Endodermal cell (in vitro differentiated cells): Measurements from ENCODE around the gene COL18A1. TPM values are rescaled to one million over a fixed set of nuclear protein-coding genes. Genes with fewer than 3 reads are reported as not detected.

Experiments
- DNase-seq: peaks from one replicate; pipeline ENCODE4 v3.0.0-alpha.2; 2017
- H3K27ac ChIP-seq: 2 replicates; pipeline ENCODE4 v1.5.1; 2013; ENCODE audit warnings: mild to moderate bottlenecking, low read depth, low read length, moderate library complexity
- H3K27me3 ChIP-seq: 2 replicates; pipeline ENCODE4 v1.6.1; 2013; ENCODE audit warnings: mild to moderate bottlenecking, low read length, moderate library complexity; ENCODE audit not compliant: insufficient read depth, control insufficient read depth, poor library complexity, severe bottlenecking
- H3K36me3 ChIP-seq: 2 replicates; pipeline ENCODE4 v1.7.0; 2013; ENCODE audit warnings: mild to moderate bottlenecking, low read length, moderate library complexity; ENCODE audit not compliant: control insufficient read depth, insufficient read depth
- H3K4me1 ChIP-seq: one replicate; pipeline ENCODE4 v1.7.0; 2013; ENCODE audit warnings: low read length; ENCODE audit not compliant: control insufficient read depth, insufficient read depth
- H3K4me3 ChIP-seq: 2 replicates; pipeline ENCODE4 v1.5.1; 2013; ENCODE audit warnings: mild to moderate bottlenecking, low read length, moderate library complexity
- H3K9ac ChIP-seq: 2 replicates; pipeline ENCODE4 v1.6.1; 2013; ENCODE audit warnings: mild to moderate bottlenecking, low read length, moderate library complexity; ENCODE audit not compliant: poor library complexity, severe bottlenecking; ENCODE audit errors: extremely low read depth
- H3K9me3 ChIP-seq: 2 replicates; pipeline ENCODE4 v1.6.1; 2013; ENCODE audit warnings: mild to moderate bottlenecking, low read length, moderate library complexity; ENCODE audit not compliant: control insufficient read depth
- H3K27ac Mint-ChIP-seq: 2 replicates; pipeline ENCODE4 v1.8.0; 2020; ENCODE audit warnings: mixed read lengths
- H3K27me3 Mint-ChIP-seq: 2 replicates; pipeline ENCODE4 v1.8.0; 2021; ENCODE audit warnings: mild to moderate bottlenecking, mixed read lengths; ENCODE audit not compliant: insufficient read depth
- H3K36me3 Mint-ChIP-seq: 2 replicates; pipeline ENCODE4 v1.8.0; 2020; ENCODE audit warnings: low read depth, mixed read lengths
- H3K4me1 Mint-ChIP-seq: 2 replicates; pipeline ENCODE4 v1.8.0; 2020; ENCODE audit warnings: mixed read lengths
- H3K4me3 Mint-ChIP-seq: 2 replicates; pipeline ENCODE4 v1.8.0; 2020; ENCODE audit warnings: mild to moderate bottlenecking, moderate library complexity, mixed read lengths
- H3K9me3 Mint-ChIP-seq: 2 replicates; pipeline ENCODE4 v1.8.0; 2020; ENCODE audit warnings: mild to moderate bottlenecking, mixed read lengths
- CTCF ChIP-seq: fragments of 200-600 bp; sonication (generic); conservative IDR thresholded peaks from 2 replicates; pipeline ENCODE4 v1.5.0; 2021; ENCODE audit warnings: antibody characterized with exemption, mild to moderate bottlenecking
- WGBS, 2 experiments: methylation state at CpG; one replicate each; pipeline versions ENCODE4 v1.1.5 to v1.1.7; 2013; ENCODE audit warnings: missing lambda C conversion rate in 2 of 2, mixed read lengths in 1 of 2; ENCODE audit not compliant: insufficient coverage in 1 of 2, insufficient read length in 1 of 2; 5-methylcytosine and 5-hydroxymethylcytosine counted together
- total RNA-seq, 2 donors: library from RNA; stranded (reverse); fragmentation: NEBNext Ultra II Directional in 1 of 2; extraction: Animal tissue kit (Norgen Biotek cat#: 25700) in 1 of 2; gene quantifications; 2 replicates in 1 of 2; 3 replicates in 1 of 2; pipeline ENCODE4 v1.2.1, GENCODE V29; 2021

The COL18A1 gene
- total RNA-seq, 2 donors from 2014 or later, result 332 to 398 TPM

- no peak for DNase-seq
- H3K4me1 Mint-ChIP-seq, result peaks cover 2% of the 10 kb centered on the region
- Histone ChIP-seq H3K4me3 (no peak overlapping the region), H3K36me3 (peaks cover 47% of the 10 kb centered on the region), H3K9me3 (peaks cover 18% of the 10 kb centered on the region), H3K27ac (no peak overlapping the region), H3K4me1 (no peaks in the 10 kb centered on the region), H3K27me3 (no peaks in the 10 kb centered on the region), H3K9ac (no peak overlapping the region)
- peaks cover 6% of the 10 kb centered on the region for H3K9me3 Mint-ChIP-seq
- no peak overlapping the region for H3K4me3 Mint-ChIP-seq
- 94 to 96% methylated on average over 15 to 22 of the region's 22 CpGs for WGBS, 2 experiments
- H3K27me3 Mint-ChIP-seq, result no peaks in the 10 kb centered on the region
- TF ChIP-seq CTCF, result no peak
- H3K36me3 Mint-ChIP-seq, result peaks cover 39% of the 10 kb centered on the region
- peak overlapping the region; percentile 84 for H3K27ac Mint-ChIP-seq
Measured at GRCh38 chr21:45449658-45450422, 44.9 kb downstream of the COL18A1 start.

DNA sequence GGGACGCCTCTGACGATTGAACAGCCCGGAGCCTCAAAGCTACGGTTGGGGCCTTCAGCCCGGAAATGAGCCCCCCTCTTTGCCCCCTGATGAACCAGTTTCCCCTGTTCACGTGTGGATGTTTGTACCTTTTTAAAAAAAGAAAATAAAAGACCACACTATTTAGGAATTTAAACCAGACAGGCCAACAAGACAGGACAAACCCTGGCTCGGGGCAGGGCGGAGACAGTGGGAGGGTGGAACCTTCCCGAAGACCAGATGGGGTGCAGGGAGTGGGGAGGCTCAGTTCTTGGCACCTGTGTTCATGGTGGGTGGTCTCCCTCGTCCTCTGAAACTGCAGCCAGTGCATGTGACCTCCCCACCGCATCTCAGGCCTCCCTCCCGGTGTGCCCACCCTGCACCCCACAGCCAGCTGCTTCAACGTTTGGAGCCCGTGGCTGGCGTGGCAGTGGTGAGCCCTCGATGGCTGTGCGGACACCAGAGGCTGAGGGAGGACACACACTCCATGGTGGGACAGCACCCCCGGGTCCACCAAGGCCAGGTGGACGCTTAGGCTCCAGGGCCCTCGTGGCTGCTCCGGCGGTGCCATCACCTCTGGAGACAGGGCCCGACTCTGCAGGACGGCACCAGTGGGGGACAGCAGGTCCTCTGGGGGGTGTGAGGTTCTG lies 45.6 kb downstream of the COL18A1 start:
- Histone ChIP-seq H3K9ac (no peak overlapping the region), H3K9me3 (peaks cover 14% of the 10 kb centered on the region), H3K27me3 (no peaks in the 10 kb centered on the region), H3K4me3 (no peak overlapping the region), H3K4me1 (no peaks in the 10 kb centered on the region), H3K36me3 (peaks cover 43% of the 10 kb centered on the region), H3K27ac (peak overlapping the region; percentile 18)
- H3K4me1 Mint-ChIP-seq, result peaks cover 2% of the 10 kb centered on the region
- peaks cover 4% of the 10 kb centered on the region for H3K9me3 Mint-ChIP-seq
- no peak for DNase-seq
- 95 to 96% methylated on average over 12 to 24 of the region's 24 CpGs for WGBS, 2 experiments
- peaks cover 32% of the 10 kb centered on the region for H3K36me3 Mint-ChIP-seq
- no peak overlapping the region for H3K27ac Mint-ChIP-seq
- no peak overlapping the region for H3K4me3 Mint-ChIP-seq
- no peak for TF ChIP-seq CTCF
- H3K27me3 Mint-ChIP-seq, result no peaks in the 10 kb centered on the region

GRCh38 chr21:45451091-45451740 lies 46.3 kb downstream of the COL18A1 start:
- Histone ChIP-seq H3K4me3 (no peak overlapping the region), H3K9ac (no peak overlapping the region), H3K9me3 (peaks cover 7% of the 10 kb centered on the region), H3K36me3 (peaks cover 39% of the 10 kb centered on the region), H3K4me1 (no peaks in the 10 kb centered on the region), H3K27ac (peak overlapping the region; percentile 49), H3K27me3 (no peaks in the 10 kb centered on the region)
- no peaks in the 10 kb centered on the region for H3K27me3 Mint-ChIP-seq
- peaks cover 2% of the 10 kb centered on the region for H3K4me1 Mint-ChIP-seq
- WGBS, 2 experiments, result 96% methylated on average over 16 to 20 of the region's 20 CpGs
- no peak for DNase-seq
- no peak overlapping the region for H3K4me3 Mint-ChIP-seq
- TF ChIP-seq CTCF, result no peak
- H3K9me3 Mint-ChIP-seq, result peaks cover 1% of the 10 kb centered on the region
- H3K27ac Mint-ChIP-seq, result peak overlapping the region; percentile 84
- H3K36me3 Mint-ChIP-seq, result peaks cover 27% of the 10 kb centered on the region
